GM18867 (cell line): ENCODE data around the gene BCR.

Experiments used
- ATAC-seq: cut with Tn5 transposase; IDR thresholded peaks from one replicate; pipeline ENCODE4 v1.9.1; 2021; ENCODE audit warnings: mild to moderate bottlenecking, moderate library complexity; ENCODE audit not compliant: unreplicated experiment

The BCR gene

DNA sequence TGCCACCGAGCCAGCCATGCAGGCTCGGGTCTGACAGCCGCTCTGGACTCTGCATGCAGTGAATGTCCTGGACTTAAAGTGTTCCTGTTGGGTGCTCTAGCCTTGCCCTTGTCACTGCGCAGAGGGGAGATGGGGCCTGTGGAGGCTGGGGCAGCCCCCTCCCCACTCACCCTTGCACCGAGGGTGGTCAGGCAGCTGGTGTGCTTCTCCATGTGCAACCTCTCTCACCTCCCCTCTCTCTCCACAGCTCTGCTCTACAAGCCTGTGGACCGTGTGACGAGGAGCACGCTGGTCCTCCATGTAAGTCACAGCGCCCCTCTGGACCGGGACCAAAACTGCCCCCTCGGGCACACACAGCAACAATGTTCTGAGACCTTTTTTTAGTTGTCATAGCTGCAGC lies 92.5 kb downstream of the BCR start:
- no peak for ATAC-seq

DNA sequence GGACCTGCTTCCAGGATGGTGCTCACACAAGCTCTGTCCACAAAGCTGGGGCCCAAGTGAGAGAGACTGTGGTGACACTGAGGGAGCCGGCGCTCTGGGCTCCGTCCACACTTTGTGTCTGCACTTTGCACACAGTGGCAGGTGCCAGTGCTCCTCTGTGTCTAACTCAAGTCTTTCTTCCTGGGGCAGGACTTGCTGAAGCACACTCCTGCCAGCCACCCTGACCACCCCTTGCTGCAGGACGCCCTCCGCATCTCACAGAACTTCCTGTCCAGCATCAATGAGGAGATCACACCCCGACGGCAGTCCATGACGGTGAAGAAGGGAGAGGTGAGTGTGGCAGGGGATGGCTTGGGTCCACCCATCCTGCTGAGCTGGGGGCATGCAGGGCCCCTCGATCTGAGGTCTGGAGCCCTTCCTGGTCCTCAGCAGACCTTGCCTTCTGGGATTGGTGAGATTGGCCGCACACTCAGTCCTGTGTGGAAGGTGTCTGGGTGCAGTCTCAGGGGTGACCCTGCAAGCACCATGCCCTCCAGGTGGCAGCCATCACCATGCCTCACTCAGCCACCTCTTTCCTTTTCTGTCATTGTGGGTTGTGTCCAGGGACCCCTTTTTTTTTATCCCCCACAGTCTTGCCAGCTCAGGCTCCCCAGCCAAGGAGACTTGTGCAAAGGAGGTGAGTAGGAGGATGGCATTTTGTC lies 93.3 kb downstream of the BCR start:
- no peak for ATAC-seq

GRCh38 chr22:23274146-23274526 lies 93.8 kb downstream of the BCR start:
- no peak for ATAC-seq

GRCh38 chr22:23274891-23275694 lies 94.8 kb downstream of the BCR start:
- ATAC-seq = no peak

- no peak for ATAC-seq
These were observed 95.4 kb downstream of the BCR start for GRCh38 chr22:23275751-23276150.

DNA sequence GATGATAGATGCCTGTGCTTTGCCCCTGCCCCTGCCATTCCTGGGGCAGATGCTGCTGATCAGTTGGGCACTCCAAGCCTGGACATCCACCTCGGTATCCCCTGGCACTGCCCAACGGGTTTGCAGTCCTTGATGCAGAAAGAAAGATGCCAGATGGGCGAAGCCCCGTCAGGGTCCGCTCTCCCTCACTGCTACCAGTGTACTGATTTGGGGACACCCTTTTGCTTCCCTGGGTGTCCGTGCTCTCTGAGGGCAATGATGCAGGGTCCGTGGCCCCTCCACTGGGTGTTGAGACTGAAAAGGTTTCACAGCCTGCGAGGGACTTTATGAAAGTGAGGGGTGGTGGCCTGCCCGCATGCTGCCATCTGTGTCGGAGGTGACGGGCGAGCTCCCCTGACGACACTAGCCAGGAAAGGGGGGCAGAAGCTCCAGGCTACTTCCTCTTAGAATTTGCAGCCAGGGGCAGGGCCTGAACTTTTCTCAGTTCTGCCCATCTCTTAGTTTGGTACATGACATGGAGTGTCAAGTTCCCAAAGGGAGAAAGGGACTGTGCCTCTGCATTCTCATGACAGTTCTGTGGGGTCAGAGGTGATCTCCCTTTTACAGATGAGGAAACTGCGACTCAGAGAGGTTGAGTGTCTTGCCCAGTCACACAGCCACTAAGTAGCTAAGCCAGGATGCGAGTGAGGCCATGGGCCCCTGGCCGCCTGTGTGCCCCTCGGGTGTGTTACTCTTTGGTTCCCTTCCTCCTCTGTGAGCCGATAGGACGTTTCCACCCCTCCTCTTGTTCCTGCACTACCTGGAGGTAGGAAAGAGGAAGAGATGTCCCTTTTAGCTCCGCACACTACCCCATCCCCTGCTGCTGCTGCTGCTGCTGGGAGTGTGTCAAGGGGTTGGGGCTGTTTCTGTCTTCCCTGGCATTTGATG lies 96.6 kb downstream of the BCR start:
- ATAC-seq = no peak

DNA sequence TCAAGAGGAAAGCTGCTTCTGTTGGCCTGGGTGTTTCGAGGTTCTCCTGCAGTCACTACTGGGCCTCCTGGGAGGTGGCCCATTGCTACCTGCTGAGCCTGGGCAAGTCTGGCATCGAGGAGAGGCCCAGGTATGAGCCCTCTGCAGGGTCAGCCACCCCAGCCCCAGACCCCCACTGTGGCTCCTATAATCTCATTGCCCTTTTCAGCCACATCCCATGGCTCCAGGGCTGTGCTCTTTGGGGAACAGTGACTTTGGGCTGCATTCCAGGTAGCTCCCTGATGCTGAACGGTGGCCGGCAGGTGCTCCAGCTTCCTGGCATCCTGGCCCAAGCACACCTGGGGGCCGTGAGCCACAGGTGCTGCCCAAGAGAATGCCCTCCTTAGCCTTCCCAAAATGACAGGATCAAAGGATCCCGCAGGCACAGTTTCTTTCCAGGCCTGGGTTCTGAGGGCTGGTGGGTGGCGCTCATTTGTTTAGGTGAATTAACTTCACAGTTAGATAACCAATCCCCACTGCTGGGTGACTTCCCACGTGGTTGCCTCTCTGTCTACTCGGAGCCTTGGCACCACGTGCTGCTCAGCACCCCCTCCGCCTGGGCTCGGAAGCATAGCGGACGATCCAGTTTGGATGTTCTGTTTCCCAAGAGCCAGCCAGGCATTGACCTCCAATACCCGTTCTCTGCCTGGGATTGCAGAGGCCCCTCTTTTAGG lies 97.4 kb downstream of the BCR start:
- ATAC-seq = no peak

DNA sequence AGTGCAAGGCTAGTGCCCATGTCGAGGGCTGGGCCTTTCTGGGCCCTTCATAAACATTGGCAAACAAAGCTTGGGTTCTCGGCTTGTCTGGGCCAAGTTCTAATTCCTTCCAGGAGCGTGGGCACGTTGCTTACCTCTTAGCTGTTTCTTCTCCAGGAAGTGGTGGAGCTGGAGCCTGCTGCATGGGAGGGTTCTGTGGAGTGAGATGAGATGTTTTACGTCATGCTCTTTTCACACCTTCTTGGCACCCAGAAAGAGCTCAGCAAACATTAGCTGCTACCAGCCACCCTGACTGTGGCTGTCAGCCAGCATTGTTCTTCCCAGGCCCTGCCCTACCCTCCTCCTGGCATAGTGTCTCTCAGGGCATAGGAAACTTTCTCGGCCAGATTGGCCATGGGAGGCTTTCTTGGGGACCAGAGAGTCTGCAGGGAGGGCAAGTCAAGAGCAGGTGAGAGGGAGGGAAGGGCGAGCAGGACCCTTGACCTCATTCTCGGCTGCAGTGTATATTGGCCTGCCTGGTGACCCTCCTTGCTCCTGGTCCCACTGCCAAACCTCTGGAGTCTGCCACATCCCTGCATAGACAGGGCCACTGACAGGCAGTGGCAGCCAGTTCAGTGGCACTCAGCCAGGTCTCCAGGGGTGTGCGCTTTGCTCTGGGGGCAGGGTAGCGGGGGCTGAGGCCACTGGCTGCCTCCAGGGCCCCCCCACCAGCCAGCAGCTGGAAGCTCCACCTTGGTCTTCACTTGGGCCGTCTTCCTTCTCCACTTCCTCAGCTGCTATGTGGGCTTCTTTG lies 98.8 kb downstream of the BCR start:
- ATAC-seq = no peak

DNA sequence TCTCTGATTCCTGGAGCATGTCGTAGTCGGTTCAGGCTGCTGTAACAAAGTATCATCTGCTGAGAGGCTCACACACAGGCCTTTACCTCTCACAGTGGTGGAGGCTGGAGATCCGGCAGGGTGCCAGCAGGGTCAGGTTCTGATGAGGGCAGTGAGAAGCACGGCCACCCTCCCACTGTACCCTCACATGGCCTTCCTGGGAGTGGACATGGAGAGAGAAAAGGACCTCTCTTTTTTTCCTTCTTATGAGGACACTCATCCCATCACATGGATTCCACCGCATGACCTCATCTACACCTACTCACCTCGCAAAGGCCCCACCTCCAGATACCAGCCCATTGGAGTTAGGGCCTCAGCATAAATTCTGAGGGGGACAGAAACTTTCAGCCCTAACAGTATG lies 99.5 kb downstream of the BCR start:
- ATAC-seq = no peak

- ATAC-seq = no peak
These were observed 100.2 kb downstream of the BCR start for GRCh38 chr22:23280356-23281052.

- ATAC-seq = no peak
These were observed 100.7 kb downstream of the BCR start for GRCh38 chr22:23281053-23281405.

GRCh38 chr22:23281406-23282088 lies 101.2 kb downstream of the BCR start:
- no peak for ATAC-seq

GRCh38 chr22:23282089-23282501 lies 101.8 kb downstream of the BCR start:
- ATAC-seq = no peak

GRCh38 chr22:23282516-23282915 lies 102.2 kb downstream of the BCR start:
- ATAC-seq = no peak

DNA sequence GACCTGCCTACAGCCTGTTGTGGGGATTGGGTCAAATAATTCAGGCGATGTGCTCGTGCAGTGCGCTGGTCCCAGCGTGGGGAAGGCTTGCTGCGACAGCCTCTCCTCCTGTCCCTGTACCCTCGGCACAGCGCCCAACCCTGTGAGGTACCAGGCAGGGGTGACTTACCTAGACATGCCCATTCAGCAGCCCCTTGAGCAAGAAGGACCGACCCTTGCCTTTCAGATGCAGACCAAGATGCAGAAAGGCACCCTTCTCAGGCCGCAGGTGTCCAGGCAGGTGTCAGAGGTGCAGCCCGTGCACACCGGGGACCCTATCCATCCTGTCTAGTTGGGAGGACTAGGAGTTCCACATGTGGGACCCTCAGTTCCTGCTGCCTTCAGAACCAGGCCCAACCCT lies 102.7 kb downstream of the BCR start:
- ATAC-seq = no peak

GRCh38 chr22:23283591-23284503 lies 103.5 kb downstream of the BCR start:
- ATAC-seq = no peak

DNA sequence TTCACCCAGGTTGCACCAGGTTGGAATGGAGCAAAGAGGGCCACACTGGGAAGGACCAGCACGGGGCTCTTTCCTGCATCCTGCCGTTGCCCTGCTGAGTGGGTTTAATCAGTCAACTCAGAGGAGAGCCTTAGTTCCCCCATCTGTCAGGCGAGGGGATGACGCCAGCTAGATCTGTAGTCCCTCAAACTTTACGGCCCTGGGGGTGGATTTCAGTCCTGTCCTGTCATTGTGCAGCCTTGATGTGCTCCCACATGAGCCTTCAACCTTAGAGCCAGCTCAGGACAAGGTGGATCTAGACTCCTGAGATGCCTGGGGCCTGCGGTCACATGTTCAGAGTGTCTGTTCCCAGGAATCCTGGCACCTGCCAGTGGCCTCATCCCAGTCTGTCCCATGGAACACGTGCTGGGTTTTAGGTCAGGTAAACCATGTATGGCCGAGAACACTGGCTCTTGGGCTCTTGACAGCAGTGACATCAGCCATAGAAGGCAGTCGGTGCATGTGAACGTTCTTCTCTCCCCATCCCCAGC lies 104.3 kb downstream of the BCR start:
- ATAC-seq = no peak

DNA sequence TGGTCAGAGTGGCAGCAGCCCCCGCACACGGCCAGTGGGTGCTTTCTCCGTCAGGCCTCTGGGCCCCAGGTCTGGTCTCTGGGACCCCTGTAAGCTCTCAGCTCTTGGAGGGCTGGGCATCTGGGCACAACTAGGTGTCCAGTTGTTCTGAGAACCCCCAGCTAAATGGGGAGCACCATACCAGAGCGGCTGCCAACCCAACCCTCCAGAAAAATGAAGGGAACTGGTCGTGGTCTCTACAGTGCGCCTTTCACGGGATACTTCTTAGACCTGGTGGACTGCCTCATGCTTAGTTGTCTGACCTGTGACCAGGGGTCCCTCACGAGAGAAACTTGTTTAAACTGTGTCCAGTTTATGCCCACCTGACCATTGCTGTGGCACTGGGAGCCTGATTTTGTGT lies 104.9 kb downstream of the BCR start:
- ATAC-seq = no peak
